Endothelial cell of umbilical vein (primary cell): ENCODE data around the gene PTTG1IP. TPM values are rescaled to one million over a fixed set of nuclear protein-coding genes. Genes with fewer than 3 reads are reported as not detected.

Experiments
- BruUV-seq: library from RNA; stranded (reverse); fragments of 400-500 nt; replicated peaks from 2 replicates; lab custom pipeline; 2021; lab: Mats Ljungman, UMichigan
- CTCF ChIA-PET: fragments of 300-600, 350-600 bp; sonication (Branson Sonifier 250); formaldehyde crosslinking; loops from one replicate; lab custom pipeline; 2021; ENCODE audit warnings: antibody characterized with exemption, inconsistent platforms; lab: Charles Lee
- POLR2A ChIA-PET: fragments of 300-600, 350-600 bp; sonication (Branson Sonifier 250); formaldehyde crosslinking; loops from one replicate; lab custom pipeline; 2021; ENCODE audit warnings: antibody characterized with exemption, inconsistent platforms; lab: Charles Lee
- DNase-seq: peaks from one replicate; pipeline ENCODE4 v3.0.0-alpha.2; 2011; ENCODE audit warnings: low read depth, low spot score
- FAIRE-seq: peaks from 2 replicates; lab custom pipeline; 2011; peaks lifted over from hg19 to GRCh38; lab: Jason Lieb, UNC
- H2AFZ ChIP-seq: 2 replicates; pipeline ENCODE4 v1.6.0; 2012; ENCODE audit warnings: low read depth, low read length, control low read depth, inconsistent platforms
- H3K27ac ChIP-seq: 2 replicates; pipeline ENCODE4 v1.5.1; 2011; ENCODE audit warnings: low read depth, mild to moderate bottlenecking, control low read depth, low read length, moderate library complexity; ENCODE audit not compliant: insufficient read depth
- H3K27me3 ChIP-seq, 2 experiments: 2 replicates each; pipeline versions ENCODE4 v1.6.0 to v1.6.1; 2011; ENCODE audit warnings: low read length in 2 of 2, mixed read lengths in 1 of 2; ENCODE audit not compliant: control insufficient read depth in 2 of 2, insufficient read depth in 2 of 2
- H3K36me3 ChIP-seq, 2 experiments: 2 replicates in 1 of 2; 3 replicates in 1 of 2; pipeline ENCODE4 v1.5.1; 2011; ENCODE audit warnings: low read length in 2 of 2, mild to moderate bottlenecking in 1 of 2, moderate library complexity in 1 of 2; ENCODE audit not compliant: control insufficient read depth in 2 of 2, insufficient read depth in 2 of 2; ENCODE audit errors: extremely low read depth in 1 of 2
- H3K4me1 ChIP-seq: 3 replicates; pipeline ENCODE4 v1.5.1; 2011; ENCODE audit warnings: mild to moderate bottlenecking, low read length; ENCODE audit not compliant: control insufficient read depth, insufficient read depth; ENCODE audit errors: extremely low read depth
- H3K4me2 ChIP-seq: 2 replicates; pipeline ENCODE4 v1.6.1; 2011; ENCODE audit warnings: low read length, control low read depth, mixed read lengths; ENCODE audit not compliant: insufficient read depth
- H3K4me3 ChIP-seq, 3 experiments: fragments of 200-600 bp in 1 of 3; sonication (generic), shearing (Covaris generic) in 1 of 3; replicated peaks in 1 of 3; 2 replicates each; pipeline ENCODE4 v1.5.1; 2011 to 2016; ENCODE audit warnings: control low read depth in 3 of 3, low read length in 3 of 3, mild to moderate bottlenecking in 2 of 3, inconsistent platforms in 1 of 3, low read depth in 1 of 3, moderate library complexity in 1 of 3; ENCODE audit not compliant: insufficient read depth in 1 of 3
- H3K79me2 ChIP-seq: 2 replicates; pipeline ENCODE4 v1.6.0; 2012; ENCODE audit warnings: low read length, inconsistent platforms; ENCODE audit not compliant: control insufficient read depth, insufficient read depth
- H3K9ac ChIP-seq: replicated peaks from 2 replicates; pipeline ENCODE3; 2011; ENCODE audit warnings: low read length, control low read depth; ENCODE audit not compliant: insufficient read depth; ENCODE audit errors: extremely low read depth
- H3K9me1 ChIP-seq: replicated peaks from 3 replicates; pipeline ENCODE4 v1.6.0; 2011; ENCODE audit warnings: mild to moderate bottlenecking, low read length; ENCODE audit not compliant: control insufficient read depth, insufficient read depth; ENCODE audit errors: extremely low read depth
- H3K9me3 ChIP-seq: replicated peaks from 2 replicates; pipeline ENCODE4 v1.5.1; 2012; ENCODE audit warnings: low read length, inconsistent platforms; ENCODE audit not compliant: control insufficient read depth, insufficient read depth
- H4K20me1 ChIP-seq: replicated peaks from 2 replicates; pipeline ENCODE3; 2011; ENCODE audit warnings: mild to moderate bottlenecking, low read length; ENCODE audit not compliant: control insufficient read depth, insufficient read depth; ENCODE audit errors: extremely low read depth
- CTCF ChIP-seq, 2 donors: IDR thresholded peaks; 1 replicate in 1 of 2; 2 replicates in 1 of 2; pipeline ENCODE4 v1.5.1; 2011; ENCODE audit warnings: low read length in 2 of 2, mild to moderate bottlenecking in 2 of 2, moderate library complexity in 2 of 2, control low read depth in 1 of 2, inconsistent platforms in 1 of 2, low read depth in 1 of 2; ENCODE audit not compliant: insufficient read depth in 1 of 2; ENCODE audit errors: extremely low read depth in 1 of 2
- EZH2 ChIP-seq: IDR thresholded peaks from 2 replicates; pipeline ENCODE4 v1.6.1; 2012; ENCODE audit warnings: borderline replicate concordance, low read depth, mild to moderate bottlenecking, moderate library complexity, low read length, inconsistent platforms; ENCODE audit not compliant: severe bottlenecking
- FOS ChIP-seq: IDR thresholded peaks from 2 replicates; pipeline ENCODE4 v1.6.1; 2011; ENCODE audit warnings: mild to moderate bottlenecking, low read length, moderate library complexity, borderline replicate concordance; ENCODE audit not compliant: insufficient read depth
- GATA2 ChIP-seq: IDR thresholded peaks from 2 replicates; pipeline ENCODE4 v1.7.0; 2011; ENCODE audit warnings: low read depth, mild to moderate bottlenecking, moderate library complexity, mixed read lengths, low read length; ENCODE audit not compliant: insufficient read length, insufficient read depth
- JUN ChIP-seq: IDR thresholded peaks from 2 replicates; pipeline ENCODE4 v1.6.1; 2011; ENCODE audit warnings: borderline replicate concordance, low read depth; ENCODE audit not compliant: insufficient read length, insufficient read depth
- MAX ChIP-seq: IDR thresholded peaks from 2 replicates; pipeline ENCODE4 v1.6.1; 2011; ENCODE audit not compliant: insufficient read depth, insufficient read length
- MYC ChIP-seq: IDR thresholded peaks from one replicate; pipeline ENCODE4 v1.6.1; 2011; ENCODE audit warnings: mild to moderate bottlenecking, low read depth, low read length
- POLR2A ChIP-seq: IDR thresholded peaks from 2 replicates; pipeline ENCODE4 v1.6.1; 2012; ENCODE audit warnings: low read depth, mild to moderate bottlenecking, control low read depth, low read length
- POLR2AphosphoS5 ChIP-seq: IDR thresholded peaks from 2 replicates; pipeline ENCODE4 v1.6.1; 2012; ENCODE audit warnings: low read depth, mild to moderate bottlenecking, control low read depth, low read length, moderate library complexity; ENCODE audit not compliant: insufficient read depth
- dilution Hi-C: fragments of 300-500 bp; cut with MboI; formaldehyde crosslinking; loops from one replicate; pipeline ENCODE4 v1.15.0; 2019; ENCODE audit warnings: low sequenced_read_pairs; ENCODE audit not compliant: extremely low pct_ligation_motif_present
- intact Hi-C: fragments of 100-400 bp; cut with micrococcal nuclease; formaldehyde crosslinking; loops from one replicate; pipeline ENCODE4 v1.10.0; 2022
- polyA plus RNA-seq, 4 experiments: library from polyadenylated mRNA; depleted of rRNA in 3 of 4; stranded (reverse) in 3 of 4; unstranded in 1 of 4; fragments of >200 nt; gene quantifications; 2 replicates each; pipeline versions ENCODE4 v1.2.1 to v1.2.3, GENCODE V29; 2011 to 2012; ENCODE audit warnings: missing spikeins in 1 of 4
- total RNA-seq: library from RNA; stranded (reverse); gene quantifications from 2 replicates; pipeline ENCODE4 v1.2.3, GENCODE V29; 2021

PTTG1IP gene
- total and polyA plus RNA-seq, 2 donors (not counting 3 experiments of a cell fraction or from before 2014, with no cell fraction given) = 342 to 415 TPM

- ChIA-PET CTCF (interaction anchor here (0.9 to 1.7 kb wide), 3 partner anchors 11 to 126 kb away, joined by 3 to 4 read pairs (median 3); no protein-coding TSS in a partner anchor), POLR2A (interaction anchor here (1.5 kb wide), 1 partner anchor 12 kb away, joined by 4 read pairs; the partner anchor contains the start of gene SUMO3)
- Histone ChIP-seq H3K9ac (no peak overlapping the region), H3K9me1 (no peaks in the 10 kb centered on the region), H3K4me1 (peaks cover 10% of the 10 kb centered on the region), H3K27ac (no peak overlapping the region), H3K4me3 (no peak overlapping the region), H3K36me3 (peaks cover 0 to 26% of the 10 kb centered on the region in 2 experiments), H3K4me2 (no peak overlapping the region), H4K20me1 (no peaks in the 10 kb centered on the region), H3K9me3 (no peaks in the 10 kb centered on the region), H3K79me2 (peaks cover 28% of the 10 kb centered on the region), H2AFZ (no peak overlapping the region), H3K27me3 (no peaks in the 10 kb centered on the region)
- dilution Hi-C loops (no loop called here), intact Hi-C loops (no loop called here)
- TF ChIP-seq MYC (no peak), EZH2 (no peak), POLR2A (no peak), GATA2 (no peak), FOS (no peak), JUN (no peak), POLR2AphosphoS5 (no peak), CTCF (IDR thresholded peaks at IDR 0.05; ENCODE audit: extremely low read depth in 1 of 2, insufficient read depth in 1 of 2, low read depth in 1 of 2, low read length in 2 of 2) (no peak), MAX (no peak)
- FAIRE-seq (peak; percentile 15), DNase-seq (no peak)
- no TSS peak for BruUV-seq
These were observed 67.6 kb downstream of the PTTG1IP start for GRCh38 chr21:44805859-44806258.
